Body of pancreas (tissue), 4 donors: ENCODE data around the gene CEP170B.

Source experiments
- POLR2A ChIP-seq, 3 donors: fragments of 450-650 bp; IDR thresholded peaks; one replicate each; pipeline ENCODE4 v1.6.1; 2016; ENCODE audit warnings: antibody characterized with exemption in 3 of 3, mild to moderate bottlenecking in 2 of 3
- TF ChIP-seq, protein P1 (sequence below), 7 experiments: fragments of 450-650 bp in 4 of 7; fragments of 200-600 bp in 3 of 7; sonication (generic) in 3 of 7; IDR thresholded peaks; one replicate each; pipeline ENCODE4 v1.5.1; 2016 to 2019; ENCODE audit warnings: antibody characterized with exemption in 7 of 7

GRCh38 chr14:104876251-104876699 lies 11.2 kb downstream of the CEP170B start:
- TF ChIP-seq, protein P1, sequence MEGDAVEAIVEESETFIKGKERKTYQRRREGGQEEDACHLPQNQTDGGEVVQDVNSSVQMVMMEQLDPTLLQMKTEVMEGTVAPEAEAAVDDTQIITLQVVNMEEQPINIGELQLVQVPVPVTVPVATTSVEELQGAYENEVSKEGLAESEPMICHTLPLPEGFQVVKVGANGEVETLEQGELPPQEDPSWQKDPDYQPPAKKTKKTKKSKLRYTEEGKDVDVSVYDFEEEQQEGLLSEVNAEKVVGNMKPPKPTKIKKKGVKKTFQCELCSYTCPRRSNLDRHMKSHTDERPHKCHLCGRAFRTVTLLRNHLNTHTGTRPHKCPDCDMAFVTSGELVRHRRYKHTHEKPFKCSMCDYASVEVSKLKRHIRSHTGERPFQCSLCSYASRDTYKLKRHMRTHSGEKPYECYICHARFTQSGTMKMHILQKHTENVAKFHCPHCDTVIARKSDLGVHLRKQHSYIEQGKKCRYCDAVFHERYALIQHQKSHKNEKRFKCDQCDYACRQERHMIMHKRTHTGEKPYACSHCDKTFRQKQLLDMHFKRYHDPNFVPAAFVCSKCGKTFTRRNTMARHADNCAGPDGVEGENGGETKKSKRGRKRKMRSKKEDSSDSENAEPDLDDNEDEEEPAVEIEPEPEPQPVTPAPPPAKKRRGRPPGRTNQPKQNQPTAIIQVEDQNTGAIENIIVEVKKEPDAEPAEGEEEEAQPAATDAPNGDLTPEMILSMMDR (IDR thresholded peaks at IDR 0.05): no peak
- no peak for TF ChIP-seq POLR2A (IDR thresholded peaks at IDR 0.05)
